HCT116 (cell line): Measurements from ENCODE around the gene EVI5L. TPM values are rescaled to one million over a fixed set of nuclear protein-coding genes. Genes with fewer than 3 reads are reported as not detected.

Experiments used
- ATAC-seq: fragments of 200-7000 bp; cut with Tn5 transposase; 2 replicates; pipeline ENCODE4 v1.9.1; 2020; ENCODE audit warnings: mild to moderate bottlenecking, moderate library complexity
- BruUV-seq: library from RNA; stranded (reverse); fragments of 400-500 nt; replicated peaks from 2 replicates; lab custom pipeline; 2021; lab: Mats Ljungman, UMichigan
- CTCF ChIA-PET: fragments of 300-600 bp; sonication (Branson Sonifier 250); formaldehyde crosslinking; loops from one replicate; lab custom pipeline; 2021; ENCODE audit warnings: antibody characterized with exemption; lab: Charles Lee
- POLR2A ChIA-PET: fragments of 300-600, 350-600 bp; sonication (Branson Sonifier 250); formaldehyde crosslinking; loops from one replicate; lab custom pipeline; 2021; ENCODE audit warnings: antibody characterized with exemption; lab: Charles Lee
- RAD21 ChIA-PET, 2 experiments: fragments of 300-600 bp; sonication (Branson Sonifier 250); formaldehyde crosslinking; loops; one replicate each; lab custom pipeline; 2023; ENCODE audit warnings: low total read pairs in 2 of 2; ENCODE audit not compliant: uncharacterized antibody in 2 of 2, unreplicated experiment in 2 of 2, low non-redundant PET in 1 of 2; lab: Charles Lee
- DNase-seq: peaks from one replicate; pipeline ENCODE4 v3.0.0-alpha.2; 2010; ENCODE audit warnings: low read depth, low spot score
- H2AFZ ChIP-seq: fragments of 200-600 bp; shearing (Covaris generic), sonication (generic); 2 replicates; pipeline ENCODE4 v1.6.1; 2017; ENCODE audit warnings: low read depth, mixed run types, mixed read lengths, antibody characterized with exemption, low read length; ENCODE audit not compliant: poor library complexity, severe bottlenecking
- H3K27ac ChIP-seq: 2 replicates; pipeline ENCODE4 v1.5.1; 2012; ENCODE audit warnings: low read depth, low read length
- H3K27me3 ChIP-seq: fragments of 200-600 bp; sonication (generic); 2 replicates; pipeline ENCODE4 v1.6.1; 2016; ENCODE audit warnings: mixed run types, low read length, mixed read lengths; ENCODE audit not compliant: insufficient read depth
- H3K36me3 ChIP-seq, 2 experiments: fragments of 200-500 bp in 1 of 2; fragments of 200-600 bp in 1 of 2; sonication (Bioruptor generic) in 1 of 2; sonication (generic) in 1 of 2; 2 replicates each; pipeline versions ENCODE4 v1.5.1 to v1.6.1; 2014 to 2016; ENCODE audit warnings: low read length in 2 of 2, inconsistent platforms in 1 of 2, mixed read lengths in 1 of 2, mixed run types in 1 of 2; ENCODE audit not compliant: insufficient read depth in 2 of 2, control insufficient read depth in 1 of 2
- H3K4me1 ChIP-seq, 2 experiments: fragments of 200-600 bp in 1 of 2; sonication (generic) in 1 of 2; 2 replicates each; pipeline versions ENCODE4 v1.5.1 to v1.6.1; 2012 to 2017; ENCODE audit warnings: low read length in 2 of 2, inconsistent platforms in 1 of 2, mild to moderate bottlenecking in 1 of 2, mixed read lengths in 1 of 2, mixed run types in 1 of 2, moderate library complexity in 1 of 2; ENCODE audit not compliant: insufficient read depth in 2 of 2, control insufficient read depth in 1 of 2
- H3K4me2 ChIP-seq: fragments of 200-600 bp; sonication (generic); 2 replicates; pipeline ENCODE4 v1.6.1; 2017; ENCODE audit warnings: mixed run types, low read length, mixed read lengths
- H3K4me3 ChIP-seq, 2 experiments: fragments of 200-600 bp in 1 of 2; sonication (generic) in 1 of 2; replicated peaks in 1 of 2; 2 replicates each; pipeline ENCODE4 v1.5.1; 2011 to 2016; ENCODE audit warnings: low read length in 2 of 2, control low read depth in 1 of 2, low read depth in 1 of 2, mild to moderate bottlenecking in 1 of 2, mixed read lengths in 1 of 2, mixed run types in 1 of 2
- H3K79me2 ChIP-seq: fragments of 200-600 bp; sonication (generic); 2 replicates; pipeline ENCODE4 v1.6.1; 2017; ENCODE audit warnings: mild to moderate bottlenecking, mixed run types, low read length, moderate library complexity, mixed read lengths; ENCODE audit not compliant: insufficient read depth
- H3K9ac ChIP-seq: fragments of 200-600 bp; sonication (generic); 2 replicates; pipeline ENCODE4 v1.6.1; 2016; ENCODE audit warnings: low read length, mixed read lengths
- H3K9me2 ChIP-seq: fragments of 200-600 bp; sonication (generic), shearing (Covaris generic); 2 replicates; pipeline ENCODE4 v1.6.1; 2017; ENCODE audit warnings: mixed run types, mild to moderate bottlenecking, moderate library complexity; ENCODE audit not compliant: insufficient read depth
- H3K9me3 ChIP-seq, 2 experiments: fragments of 200-500 bp in 1 of 2; fragments of 200-600 bp in 1 of 2; sonication (Bioruptor generic) in 1 of 2; sonication (generic) in 1 of 2; 2 replicates each; pipeline ENCODE4 v1.6.1; 2014 to 2017; ENCODE audit warnings: low read length in 2 of 2, mixed read lengths in 2 of 2, inconsistent platforms in 1 of 2, low read depth in 1 of 2, mild to moderate bottlenecking in 1 of 2, mixed run types in 1 of 2, moderate library complexity in 1 of 2; ENCODE audit not compliant: control insufficient read depth in 1 of 2, insufficient read depth in 1 of 2
- H4K20me1 ChIP-seq: fragments of 200-600 bp; sonication (generic), shearing (Covaris generic); 2 replicates; pipeline ENCODE4 v1.6.1; 2017; ENCODE audit warnings: mixed run types, mild to moderate bottlenecking, moderate library complexity; ENCODE audit not compliant: insufficient read depth
- POLR2A ChIP-seq: IDR thresholded peaks from 2 replicates; pipeline ENCODE4 v1.7.0; 2011; ENCODE audit warnings: borderline replicate concordance; ENCODE audit not compliant: insufficient read depth, insufficient read length; ENCODE audit errors: extremely low read depth
- POLR2AphosphoS5 ChIP-seq: IDR thresholded peaks from 2 replicates; pipeline ENCODE4 v1.6.1; 2011; ENCODE audit warnings: mild to moderate bottlenecking, low read depth, low read length, moderate library complexity
- RAD21 ChIP-seq: IDR thresholded peaks from 2 replicates; pipeline ENCODE4 v1.6.1; 2012; ENCODE audit warnings: low read depth, mild to moderate bottlenecking
- SP1 ChIP-seq: IDR thresholded peaks from 2 replicates; pipeline ENCODE4 v1.6.1; 2012; ENCODE audit warnings: low read depth
- SRF ChIP-seq: IDR thresholded peaks from 2 replicates; pipeline ENCODE4 v1.6.1; 2012; ENCODE audit warnings: low read depth
- YY1 ChIP-seq: IDR thresholded peaks from 2 replicates; pipeline ENCODE4 v1.6.1; 2011; ENCODE audit warnings: low read length, low read depth, moderate library complexity, mild to moderate bottlenecking; ENCODE audit not compliant: insufficient replicate concordance; ENCODE audit errors: extremely low read depth
- ZBTB33 ChIP-seq: IDR thresholded peaks from 2 replicates; pipeline ENCODE4 v1.6.1; 2011; ENCODE audit warnings: mild to moderate bottlenecking, low read length, moderate library complexity; ENCODE audit not compliant: insufficient replicate concordance; ENCODE audit errors: extremely low read depth
- ZFX ChIP-seq: fragments of 450-650 bp; IDR thresholded peaks from 2 replicates; pipeline ENCODE4 v1.6.1; 2017
- ZNF274 ChIP-seq: fragments of 200-500 bp; sonication (Bioruptor generic); IDR thresholded peaks from 2 replicates; pipeline ENCODE4 v1.6.1; 2014; ENCODE audit warnings: mild to moderate bottlenecking, low read depth, low read length, inconsistent platforms
- intact Hi-C: fragments of 100-400 bp; cut with micrococcal nuclease; formaldehyde crosslinking; loops from 2 replicates; pipeline ENCODE4 v1.10.0; 2022
- total RNA-seq: library from RNA; stranded (reverse); gene quantifications from one replicate; pipeline ENCODE4 v1.2.1, GENCODE V29; 2021; ENCODE audit not compliant: unreplicated experiment

The EVI5L gene
- total RNA-seq, 1 experiment from 2014 or later = 15.0 TPM

- no peaks in the 10 kb centered on the region for H3K79me2 ChIP-seq
- intact Hi-C loops = no loop called here
- peak overlapping the region; percentile 61 for H3K9ac ChIP-seq
- ChIA-PET POLR2A (interaction anchor here (1.0 to 2.2 kb wide), 9 partner anchors 16 to 51 kb away, joined by 3 to 33 read pairs (median 4); partner anchors contain the start of genes LRRC8E, MAP2K7 and SNAPC2), RAD21 (interaction anchor here (1.6 to 1.8 kb wide), 3 partner anchors 16 to 301 kb away, joined by 3 to 7 read pairs (median 5); partner anchors contain the start of gene SNAPC2 (in 1 of the 2))
- TF ChIP-seq POLR2AphosphoS5 = peak; percentile 7; the same call in 1 of the 2 replicates
- no peak for TF ChIP-seq YY1
- TF ChIP-seq POLR2A = no peak
- no peak for TF ChIP-seq ZNF274
- no peak for TF ChIP-seq ZBTB33
- 0 out of 2 replicates have a peak, but pooled peaks have one; percentile 13 for TF ChIP-seq ZFX
- no peak for TF ChIP-seq RAD21
- TF ChIP-seq SRF = no peak
- no peak for TF ChIP-seq SP1
- TF ChIP-seq, all 23 proteins: peak for 2
- ATAC-seq (peak; percentile 55), DNase-seq (no peak)
- Histone ChIP-seq H3K4me2 (peak overlapping the region; percentile 85), H3K4me3 (peak overlapping the region; percentile 39 to 58), H3K27ac (peak overlapping the region; percentile 86), H2AFZ (no peak overlapping the region), H3K36me3 (no peaks in the 10 kb centered on the region), H3K9me3 (no peaks in the 10 kb centered on the region), H3K4me1 (peaks cover 26 to 71% of the 10 kb centered on the region in 2 experiments), H3K9me2 (no peaks in the 10 kb centered on the region), H3K27me3 (no peaks in the 10 kb centered on the region), H4K20me1 (no peaks in the 10 kb centered on the region)
- CTCF ChIA-PET = interaction anchor here (0.6 to 2.2 kb wide), 25 partner anchors 8 to 767 kb away, joined by 3 to 41 read pairs (median 6); partner anchors contain the start of genes LRRC8E, MAP2K7, RAB11B and SNAPC2
- BruUV-seq = no TSS peak
Observed at GRCh38 chr19:7869453-7869909, 39.5 kb downstream of the EVI5L start.
